Breast epithelium (tissue), 4 donors: ENCODE measurements around the gene VGLL4. TPM values are rescaled to one million over a fixed set of nuclear protein-coding genes. Genes with fewer than 3 reads are reported as not detected.

ENCODE experiments used
- DNase-seq, 2 donors: peaks; one replicate each; pipeline ENCODE4 v3.0.0-alpha.2; 2019; ENCODE audit warnings: low spot score in 2 of 2
- H3K27ac ChIP-seq, 2 donors: fragments of 200-600 bp; sonication (generic) in 1 of 2; one replicate each; pipeline ENCODE4 v1.5.1; 2016 to 2019; ENCODE audit warnings: mild to moderate bottlenecking in 1 of 2
- H3K27me3 ChIP-seq, 2 donors: fragments of 200-600 bp; sonication (generic) in 1 of 2; one replicate each; pipeline versions ENCODE4 v1.5.1 to v1.6.0; 2017 to 2019; ENCODE audit warnings: control low read depth in 1 of 2, mild to moderate bottlenecking in 1 of 2
- H3K36me3 ChIP-seq: fragments of 200-600 bp; one replicate; pipeline ENCODE4 v1.5.1; 2019
- H3K4me1 ChIP-seq, 2 donors: fragments of 200-600 bp; sonication (generic); one replicate each; pipeline ENCODE4 v1.5.1; 2016 to 2019; ENCODE audit warnings: control low read depth in 1 of 2
- H3K4me3 ChIP-seq, 3 donors: fragments of 200-600 bp; sonication (generic); 1 replicate in 2 of 3; 2 replicates in 1 of 3; pipeline ENCODE4 v1.5.1; 2016 to 2019; ENCODE audit warnings: mild to moderate bottlenecking in 3 of 3, moderate library complexity in 2 of 3
- H3K9me3 ChIP-seq, 2 donors: fragments of 200-600 bp; sonication (generic) in 1 of 2; one replicate each; pipeline ENCODE4 v1.5.1; 2016 to 2019; ENCODE audit warnings: control low read depth in 1 of 2
- POLR2A ChIP-seq: fragments of 450-650 bp; IDR thresholded peaks from one replicate; pipeline ENCODE4 v1.6.1; 2016; ENCODE audit warnings: antibody characterized with exemption, mild to moderate bottlenecking, moderate library complexity
- POLR2AphosphoS5 ChIP-seq, 3 donors: sonication (generic); formaldehyde crosslinking; IDR thresholded peaks; one replicate each; pipeline ENCODE4 v1.6.1; 2017; ENCODE audit warnings: antibody characterized with exemption in 3 of 3
- intact Hi-C: fragments of 100-400 bp; cut with DNase I; formaldehyde crosslinking; loops from one replicate; pipeline ENCODE4 v1.15.1; 2023; ENCODE audit warnings: low total_unique reads
- total RNA-seq, 3 donors: library from RNA; depleted of rRNA; stranded (reverse); fragments of >200 nt; gene quantifications; one replicate each; pipeline ENCODE4 v1.1.0, GENCODE V29; 2016
- TF ChIP-seq, protein P1 (sequence below), 3 donors: fragments of 450-650 bp; IDR thresholded peaks; one replicate each; pipeline ENCODE4 v1.5.1; 2016 to 2017; ENCODE audit warnings: antibody characterized with exemption in 3 of 3, mild to moderate bottlenecking in 3 of 3, moderate library complexity in 3 of 3

VGLL4 gene
- total RNA-seq, 3 donors from 2014 or later = 48.0 to 90.0 (median 68.5) TPM

DNA sequence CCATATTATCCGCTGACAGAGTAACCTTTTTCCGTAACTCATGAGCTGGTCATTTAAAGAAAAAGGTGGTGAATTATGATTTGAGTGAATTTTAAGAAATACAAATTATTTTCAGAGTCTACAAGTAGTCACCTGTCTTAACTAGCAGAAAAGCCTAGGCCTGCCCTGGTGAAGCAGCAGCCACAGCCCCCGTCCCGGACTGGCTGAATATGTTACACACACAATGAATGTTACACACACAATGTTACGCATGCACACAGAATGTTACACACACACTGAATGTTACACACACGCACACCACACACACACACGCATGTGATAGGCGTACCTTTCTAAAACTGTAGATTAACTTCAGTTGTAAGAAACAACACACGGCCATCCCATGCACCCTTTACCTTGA lies 77.8 kb downstream of the VGLL4 start:
- intact Hi-C loops = loop anchor here (2.0 kb wide), 1 partner anchor 73 kb away; no protein-coding TSS in a partner anchor
- peaks cover 13 to 14% of the 10 kb centered on the region in 2 donors for H3K4me1 ChIP-seq
- DNase-seq = no peak

DNA sequence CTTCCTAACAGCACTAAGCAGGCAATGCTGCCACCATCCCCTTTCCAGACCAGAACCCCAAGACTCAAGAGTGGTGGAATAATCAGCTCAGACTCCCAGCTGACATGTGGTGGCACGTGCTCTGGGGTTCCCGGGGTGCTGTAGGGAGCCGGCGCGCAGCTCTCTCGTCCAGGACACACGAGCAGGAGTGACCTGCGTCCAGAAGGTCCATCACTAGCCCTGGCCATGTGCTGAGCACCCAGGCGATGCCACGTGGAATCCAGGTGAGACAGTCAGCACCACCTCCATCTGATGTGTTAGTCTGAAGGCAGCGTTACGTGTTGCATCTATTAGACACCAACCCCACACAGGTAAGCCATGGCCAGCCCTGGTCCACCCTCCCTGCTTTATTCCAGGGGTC lies 78.2 kb downstream of the VGLL4 start:
- Histone ChIP-seq H3K36me3 (no peaks in the 10 kb centered on the region), H3K27ac (peak overlapping the region; percentile 60 to 78), H3K9me3 (no peaks in the 10 kb centered on the region), H3K4me1 (peaks cover 14 to 18% of the 10 kb centered on the region in 2 donors), H3K4me3 (no peak overlapping the region), H3K27me3 (no peaks in the 10 kb centered on the region)
- intact Hi-C loops = loop anchor here (2.0 kb wide), 1 partner anchor 73 kb away; no protein-coding TSS in a partner anchor
- no peak for DNase-seq
- TF ChIP-seq, protein P1, sequence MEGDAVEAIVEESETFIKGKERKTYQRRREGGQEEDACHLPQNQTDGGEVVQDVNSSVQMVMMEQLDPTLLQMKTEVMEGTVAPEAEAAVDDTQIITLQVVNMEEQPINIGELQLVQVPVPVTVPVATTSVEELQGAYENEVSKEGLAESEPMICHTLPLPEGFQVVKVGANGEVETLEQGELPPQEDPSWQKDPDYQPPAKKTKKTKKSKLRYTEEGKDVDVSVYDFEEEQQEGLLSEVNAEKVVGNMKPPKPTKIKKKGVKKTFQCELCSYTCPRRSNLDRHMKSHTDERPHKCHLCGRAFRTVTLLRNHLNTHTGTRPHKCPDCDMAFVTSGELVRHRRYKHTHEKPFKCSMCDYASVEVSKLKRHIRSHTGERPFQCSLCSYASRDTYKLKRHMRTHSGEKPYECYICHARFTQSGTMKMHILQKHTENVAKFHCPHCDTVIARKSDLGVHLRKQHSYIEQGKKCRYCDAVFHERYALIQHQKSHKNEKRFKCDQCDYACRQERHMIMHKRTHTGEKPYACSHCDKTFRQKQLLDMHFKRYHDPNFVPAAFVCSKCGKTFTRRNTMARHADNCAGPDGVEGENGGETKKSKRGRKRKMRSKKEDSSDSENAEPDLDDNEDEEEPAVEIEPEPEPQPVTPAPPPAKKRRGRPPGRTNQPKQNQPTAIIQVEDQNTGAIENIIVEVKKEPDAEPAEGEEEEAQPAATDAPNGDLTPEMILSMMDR (IDR thresholded peaks at IDR 0.05) = no peak
- TF ChIP-seq POLR2AphosphoS5 (IDR thresholded peaks at IDR 0.05) (no peak), POLR2A (no peak)

More for the DNA sequence above, 77.8 kb downstream of the VGLL4 start:
- H3K36me3 ChIP-seq = no peaks in the 10 kb centered on the region
- peak overlapping the region in 1 of 2 donors; percentile 100 for H3K27ac ChIP-seq
- H3K27me3 ChIP-seq = no peaks in the 10 kb centered on the region
- H3K9me3 ChIP-seq = no peaks in the 10 kb centered on the region
- TF ChIP-seq POLR2A (no peak), POLR2AphosphoS5 (IDR thresholded peaks at IDR 0.05) (no peak)
- TF ChIP-seq, protein P1 (IDR thresholded peaks at IDR 0.05) = no peak
- H3K4me3 ChIP-seq = no peak overlapping the region

DNA sequence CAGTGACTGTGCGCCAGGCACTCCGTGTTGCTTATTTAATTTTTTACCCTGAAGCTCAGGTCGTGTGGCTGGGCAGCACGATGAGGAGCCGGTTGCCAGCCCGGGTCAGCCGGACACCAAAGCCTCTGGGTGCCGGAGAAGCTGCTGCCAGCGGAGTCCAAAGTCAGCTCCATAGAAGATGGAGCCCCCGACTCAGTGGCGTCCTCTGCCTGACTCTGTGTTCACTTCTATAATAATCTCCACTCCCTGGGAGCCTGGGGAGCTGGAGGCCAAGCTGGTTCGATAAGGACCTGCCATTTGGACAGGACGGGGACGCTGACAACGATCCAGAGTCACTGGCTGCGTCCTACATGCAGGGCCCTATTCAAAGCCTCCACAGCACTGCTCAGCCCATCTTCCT lies 78.6 kb downstream of the VGLL4 start:
- Histone ChIP-seq H3K36me3 (no peaks in the 10 kb centered on the region), H3K4me1 (peaks cover 14 to 20% of the 10 kb centered on the region in 2 donors), H3K9me3 (no peaks in the 10 kb centered on the region), H3K4me3 (no peak overlapping the region), H3K27me3 (no peaks in the 10 kb centered on the region), H3K27ac (peak overlapping the region; percentile 60 to 78)
- intact Hi-C loops = loop anchor here (2.0 kb wide), 1 partner anchor 74 kb away; no protein-coding TSS in a partner anchor
- DNase-seq = no peak
- TF ChIP-seq POLR2AphosphoS5 (IDR thresholded peaks at IDR 0.05) (no peak), POLR2A (no peak)
- TF ChIP-seq, protein P1 (IDR thresholded peaks at IDR 0.05) = no peak

DNA sequence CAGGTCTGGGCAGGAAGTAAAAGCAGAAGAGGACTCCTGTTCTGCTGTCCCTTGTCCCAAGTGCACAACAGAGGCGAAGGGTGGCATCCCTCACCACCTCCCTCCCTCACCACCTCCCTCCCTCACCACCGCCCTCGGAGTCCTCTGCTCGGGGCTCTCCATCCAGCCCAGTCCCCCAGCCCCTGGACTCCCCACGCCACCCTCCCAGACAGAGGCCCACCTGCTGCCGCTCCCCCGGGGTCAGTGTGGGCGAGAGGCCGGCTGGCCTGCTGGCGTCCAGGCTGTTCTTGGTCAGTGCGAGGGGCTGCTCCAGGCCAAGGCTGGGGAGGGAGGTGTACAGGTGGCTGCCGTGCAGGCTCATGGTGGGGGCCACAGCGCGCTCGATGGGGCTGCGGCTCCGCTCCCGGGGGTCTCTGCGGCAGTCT lies 79.1 kb downstream of the VGLL4 start:
- TF ChIP-seq, protein P1 (IDR thresholded peaks at IDR 0.05) = no peak
- TF ChIP-seq POLR2A (no peak), POLR2AphosphoS5 (IDR thresholded peaks at IDR 0.05) (no peak)
- Histone ChIP-seq H3K4me1 (peaks cover 14 to 20% of the 10 kb centered on the region in 2 donors), H3K9me3 (no peaks in the 10 kb centered on the region), H3K4me3 (peak overlapping the region in 1 of 3 donors; percentile 28), H3K36me3 (no peaks in the 10 kb centered on the region), H3K27ac (peak overlapping the region; percentile 60 to 78), H3K27me3 (no peaks in the 10 kb centered on the region)
- intact Hi-C loops = loop anchor here (2.0 kb wide), 1 partner anchor 74 kb away; no protein-coding TSS in a partner anchor
- no peak for DNase-seq

DNA sequence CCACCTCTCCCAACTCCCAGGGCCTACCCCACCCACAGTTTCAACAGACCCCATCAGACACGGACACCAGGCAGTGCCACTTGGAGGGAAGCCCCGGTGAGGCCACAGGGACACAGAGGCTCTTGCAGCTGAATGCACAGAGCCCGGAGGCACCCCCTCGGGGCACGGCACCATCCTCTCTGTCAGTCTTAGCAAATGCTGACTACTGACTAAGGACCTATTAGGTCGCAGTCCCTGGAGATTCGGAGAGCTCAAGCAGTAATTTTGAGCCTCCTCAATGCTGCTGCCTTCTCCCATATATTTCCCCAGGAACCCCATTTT lies 79.9 kb downstream of the VGLL4 start:
- Histone ChIP-seq H3K9me3 (no peaks in the 10 kb centered on the region), H3K27ac (peak overlapping the region in 1 of 2 donors; percentile 40), H3K4me1 (peaks cover 7 to 20% of the 10 kb centered on the region in 2 donors), H3K4me3 (no peak overlapping the region), H3K36me3 (no peaks in the 10 kb centered on the region), H3K27me3 (no peaks in the 10 kb centered on the region)
- no peak for DNase-seq
- intact Hi-C loops = loop anchor here (2.0 kb wide), 1 partner anchor 75 kb away; no protein-coding TSS in a partner anchor
- TF ChIP-seq POLR2A (no peak), POLR2AphosphoS5 (IDR thresholded peaks at IDR 0.05) (no peak)
- TF ChIP-seq, protein P1 (IDR thresholded peaks at IDR 0.05) = no peak
